Measurements from ENCODE around the gene CDC37L1.
"Not testable (repeated sequence)": the region's sequence is repeated elsewhere in the genome, so short reads cannot be mapped to it uniquely, and the experiment has no call there.

Gene CDC37L1

GRCh38 chr9:4679268-4680172 is at the start of gene CDC37L1:
CDC37L1 (plus strand) TSS chr9:4679569; CDS start chr9:4679768, 199 bp downstream.
- DNase-seq (ENCODE audit: low spot score), result peak; percentile 87

GRCh38 chr9:4630836-4631235 is 48.5 kb upstream of the CDC37L1 start:
- no peak for DNase-seq (ENCODE audit: low spot score)

GRCh38 chr9:4638968-4639367 is 40.4 kb upstream of the CDC37L1 start:
- no peak for DNase-seq (ENCODE audit: low spot score)

- no peak for DNase-seq (ENCODE audit: low spot score)
These were observed 39.9 kb upstream of the CDC37L1 start for GRCh38 chr9:4639420-4639819.

GRCh38 chr9:4640027-4640426 is 39.3 kb upstream of the CDC37L1 start:
- DNase-seq (ENCODE audit: low spot score), result no peak

- DNase-seq (ENCODE audit: low spot score), result no peak
These were observed 37.0 kb upstream of the CDC37L1 start for GRCh38 chr9:4642351-4642750.

GRCh38 chr9:4654084-4654483 is 25.3 kb upstream of the CDC37L1 start:
- DNase-seq (ENCODE audit: low spot score), result no peak

GRCh38 chr9:4654538-4654937 is 24.8 kb upstream of the CDC37L1 start:
- no peak for DNase-seq (ENCODE audit: low spot score)

GRCh38 chr9:4656196-4656595 is 23.2 kb upstream of the CDC37L1 start:
- DNase-seq (ENCODE audit: low spot score), result not testable (repeated sequence)

GRCh38 chr9:4656621-4657020 is 22.7 kb upstream of the CDC37L1 start:
- DNase-seq (ENCODE audit: low spot score), result no peak

- no peak for DNase-seq (ENCODE audit: low spot score)
These were observed 21.8 kb upstream of the CDC37L1 start for GRCh38 chr9:4657426-4658159.

GRCh38 chr9:4660665-4661064 is 18.7 kb upstream of the CDC37L1 start:
- not testable (repeated sequence) for DNase-seq (ENCODE audit: low spot score)

- peak; percentile 67 for DNase-seq (ENCODE audit: low spot score)
These were observed 18.2 kb upstream of the CDC37L1 start for GRCh38 chr9:4661165-4661564.

GRCh38 chr9:4661611-4662010 is 17.8 kb upstream of the CDC37L1 start:
- peak; percentile 22 for DNase-seq (ENCODE audit: low spot score)

- peak; percentile 86 for DNase-seq (ENCODE audit: low spot score)
These were observed 17.0 kb upstream of the CDC37L1 start, which contains the start of gene PLPP6 for GRCh38 chr9:4662108-4662988. PLPP6 (plus strand) TSS chr9:4662294; CDS start chr9:4662376, 82 bp downstream.

GRCh38 chr9:4662989-4663792 is 16.2 kb upstream of the CDC37L1 start:
- peak; percentile 24 for DNase-seq (ENCODE audit: low spot score)

GRCh38 chr9:4663956-4664355 is 15.4 kb upstream of the CDC37L1 start:
- no peak for DNase-seq (ENCODE audit: low spot score)

GRCh38 chr9:4665357-4665756 is 14.0 kb upstream of the CDC37L1 start:
- DNase-seq (ENCODE audit: low spot score), result no peak

- peak; percentile 60 for DNase-seq (ENCODE audit: low spot score)
These were observed 13.2 kb upstream of the CDC37L1 start, which contains the start of gene SPATA6L for GRCh38 chr9:4666042-4666699. SPATA6L (minus strand) TSS chr9:4666480; CDS start chr9:4666250, 230 bp downstream.

GRCh38 chr9:4667681-4668080 is 11.7 kb upstream of the CDC37L1 start:
- no peak for DNase-seq (ENCODE audit: low spot score)
